H1 (cell line): Measurements from ENCODE around the gene FOXS1. TPM values are rescaled to one million over a fixed set of nuclear protein-coding genes. Genes with fewer than 3 reads are reported as not detected.

Experiments used
- CTCF ChIA-PET: fragments of 300-600 bp; sonication (Branson Sonifier 250); formaldehyde crosslinking; loops from one replicate; lab custom pipeline; 2021; ENCODE audit not compliant: partially characterized antibody; lab: Charles Lee
- POLR2A ChIA-PET: fragments of 300-600 bp; sonication (Branson Sonifier 250); formaldehyde crosslinking; loops from one replicate; lab custom pipeline; 2021; ENCODE audit warnings: inconsistent platforms; ENCODE audit not compliant: partially characterized antibody; lab: Charles Lee
- DNase-seq, 2 experiments: peaks; one replicate each; pipeline versions ENCODE4 v3.0.0 to v3.0.0-alpha.2; 2010 to 2022; ENCODE audit warnings: low spot score in 2 of 2, low read depth in 1 of 2, mixed read lengths in 1 of 2
- FAIRE-seq: peaks from 2 replicates; lab custom pipeline; 2011; peaks lifted over from hg19 to GRCh38; lab: Jason Lieb, UNC
- H2AFZ ChIP-seq: 2 replicates; pipeline ENCODE4 v1.8.1; 2012; ENCODE audit warnings: low read length, inconsistent platforms
- H2AK5ac ChIP-seq: 2 replicates; pipeline ENCODE4 v1.6.1; 2013; ENCODE audit warnings: low read depth, low read length
- H2BK120ac ChIP-seq: replicated peaks from 2 replicates; pipeline ENCODE3; 2013; ENCODE audit warnings: low read depth, low read length, inconsistent platforms
- H2BK12ac ChIP-seq: 2 replicates; pipeline ENCODE4 v1.6.1; 2013; ENCODE audit warnings: low read depth, low read length
- H2BK15ac ChIP-seq: 2 replicates; pipeline ENCODE4 v1.6.1; 2013; ENCODE audit warnings: low read length
- H2BK20ac ChIP-seq: 2 replicates; pipeline ENCODE4 v1.6.1; 2013; ENCODE audit warnings: low read length
- H2BK5ac ChIP-seq: 2 replicates; pipeline ENCODE4 v1.6.1; 2013; ENCODE audit warnings: low read depth, low read length
- H3K14ac ChIP-seq: 2 replicates; pipeline ENCODE4 v1.6.1; 2013; ENCODE audit warnings: inconsistent platforms; ENCODE audit not compliant: insufficient read length
- H3K18ac ChIP-seq: 2 replicates; pipeline ENCODE4 v1.6.1; 2013; ENCODE audit warnings: low read length; ENCODE audit errors: extremely low read depth
- H3K23ac ChIP-seq: 2 replicates; pipeline ENCODE4 v1.6.1; 2013; ENCODE audit warnings: inconsistent platforms; ENCODE audit not compliant: insufficient read length
- H3K23me2 ChIP-seq: 2 replicates; pipeline ENCODE4 v1.6.1; 2013; ENCODE audit warnings: low read depth, low read length
- H3K27ac ChIP-seq: 2 replicates; pipeline ENCODE4 v1.6.1; 2011; ENCODE audit warnings: low read depth, low read length, inconsistent platforms
- H3K27me3 ChIP-seq, 4 experiments: replicated peaks in 1 of 4; 1 replicate in 1 of 4; 2 replicates in 3 of 4; pipeline versions ENCODE4 v1.6.1 to v1.8.1; 2011 to 2013; ENCODE audit warnings: low read length in 3 of 4, mild to moderate bottlenecking in 3 of 4, inconsistent platforms in 2 of 4, mixed read lengths in 2 of 4, moderate library complexity in 1 of 4; ENCODE audit not compliant: control insufficient read depth in 3 of 4, insufficient read depth in 3 of 4; ENCODE audit errors: extremely low read depth in 1 of 4
- H3K36me3 ChIP-seq, 4 experiments: 2 replicates each; pipeline versions ENCODE4 v1.6.1 to v1.8.1; 2011 to 2013; ENCODE audit warnings: mild to moderate bottlenecking in 4 of 4, low read length in 3 of 4, moderate library complexity in 2 of 4, control low read depth in 1 of 4, inconsistent platforms in 1 of 4; ENCODE audit not compliant: insufficient read depth in 4 of 4, control insufficient read depth in 2 of 4
- H3K4ac ChIP-seq: replicated peaks from 2 replicates; pipeline ENCODE3; 2013; ENCODE audit warnings: low read length, low read depth, mixed read lengths, inconsistent platforms; ENCODE audit not compliant: insufficient read length
- H3K4me1 ChIP-seq, 4 experiments: replicated peaks in 1 of 4; 1 replicate in 1 of 4; 2 replicates in 3 of 4; pipeline versions ENCODE4 v1.6.1 to v1.8.1; 2011 to 2013; ENCODE audit warnings: low read length in 3 of 4, inconsistent platforms in 2 of 4, mixed read lengths in 1 of 4; ENCODE audit not compliant: insufficient read depth in 4 of 4, control insufficient read depth in 3 of 4
- H3K4me2 ChIP-seq, 2 experiments: 2 replicates each; pipeline versions ENCODE4 v1.6.1 to v1.8.1; 2011 to 2013; ENCODE audit warnings: low read depth in 2 of 2, low read length in 2 of 2, control low read depth in 1 of 2, inconsistent platforms in 1 of 2, mild to moderate bottlenecking in 1 of 2; ENCODE audit not compliant: insufficient read depth in 1 of 2
- H3K4me3 ChIP-seq, 4 experiments: fragments of 200-600, 300-600 bp in 1 of 4; sonication (generic), shearing (Covaris generic), sonication (Bioruptor Twin) in 1 of 4; 2 replicates each; pipeline versions ENCODE4 v1.5.1 to v1.8.1; 2011 to 2016; ENCODE audit warnings: low read length in 4 of 4, low read depth in 3 of 4, control low read depth in 2 of 4, inconsistent platforms in 2 of 4, mild to moderate bottlenecking in 2 of 4, mixed read lengths in 1 of 4, moderate library complexity in 1 of 4; ENCODE audit not compliant: insufficient read depth in 2 of 4; ENCODE audit errors: extremely low read depth in 1 of 4
- H3K56ac ChIP-seq: replicated peaks from 2 replicates; pipeline ENCODE3; 2013; ENCODE audit warnings: low read depth, mild to moderate bottlenecking, mixed read lengths, low read length, inconsistent platforms; ENCODE audit not compliant: insufficient read length
- H3K79me1 ChIP-seq: 2 replicates; pipeline ENCODE4 v1.6.1; 2013; ENCODE audit warnings: low read depth, low read length, control low read depth
- H3K79me2 ChIP-seq, 2 experiments: 2 replicates each; pipeline versions ENCODE4 v1.6.1 to v1.8.1; 2012 to 2013; ENCODE audit warnings: low read length in 2 of 2, mild to moderate bottlenecking in 2 of 2, inconsistent platforms in 1 of 2; ENCODE audit not compliant: insufficient read depth in 2 of 2, control insufficient read depth in 1 of 2
- H3K9ac ChIP-seq, 4 experiments: replicated peaks in 1 of 4; 1 replicate in 1 of 4; 2 replicates in 3 of 4; pipeline versions ENCODE4 v1.6.1 to v1.8.1; 2011 to 2013; ENCODE audit warnings: low read depth in 3 of 4, low read length in 3 of 4, control low read depth in 2 of 4, mild to moderate bottlenecking in 2 of 4, moderate library complexity in 2 of 4, inconsistent platforms in 1 of 4; ENCODE audit errors: extremely low read depth in 1 of 4
- H3K9me3 ChIP-seq, 2 experiments: 2 replicates each; pipeline versions ENCODE4 v1.6.1 to v1.8.1; 2012 to 2013; ENCODE audit warnings: mild to moderate bottlenecking in 2 of 2, moderate library complexity in 2 of 2, control low read depth in 1 of 2, inconsistent platforms in 1 of 2, low read depth in 1 of 2, low read length in 1 of 2, mixed read lengths in 1 of 2; ENCODE audit not compliant: insufficient read depth in 2 of 2
- H4K20me1 ChIP-seq, 2 experiments: replicated peaks in 1 of 2; 2 replicates each; pipeline versions ENCODE3 to v1.8.1; 2011 to 2013; ENCODE audit warnings: inconsistent platforms in 2 of 2, low read length in 2 of 2, mild to moderate bottlenecking in 1 of 2; ENCODE audit not compliant: insufficient read depth in 2 of 2, control insufficient read depth in 1 of 2
- H4K5ac ChIP-seq: 2 replicates; pipeline ENCODE4 v1.6.1; 2013; ENCODE audit warnings: low read length, low read depth, mixed read lengths, inconsistent platforms; ENCODE audit not compliant: insufficient read length
- H4K8ac ChIP-seq: 2 replicates; pipeline ENCODE4 v1.8.0; 2013; ENCODE audit warnings: mild to moderate bottlenecking, moderate library complexity, low read length, inconsistent platforms; ENCODE audit not compliant: insufficient read depth; ENCODE audit errors: extremely low read depth
- H4K91ac ChIP-seq: replicated peaks from 2 replicates; pipeline ENCODE3; 2013; ENCODE audit warnings: low read length, mixed read lengths, inconsistent platforms; ENCODE audit not compliant: insufficient read length
- BRCA1 ChIP-seq: IDR thresholded peaks from 2 replicates; pipeline ENCODE4 v1.6.1; 2012; ENCODE audit warnings: low read depth, low read length, improper control_type of control experiment
- CBX5 ChIP-seq: fragments of 300-800, 300-1000 bp; sonication (generic); IDR thresholded peaks from 2 replicates; pipeline ENCODE4 v1.7.1; 2016; ENCODE audit warnings: antibody characterized with exemption, low read length, low read depth
- E2F6 ChIP-seq: IDR thresholded peaks from 2 replicates; pipeline ENCODE4 v1.6.1; 2012; ENCODE audit warnings: inconsistent platforms
- EP300 ChIP-seq, 2 experiments: IDR thresholded peaks; 1 replicate in 1 of 2; 2 replicates in 1 of 2; pipeline ENCODE4 v1.6.1; 2011 to 2012; ENCODE audit warnings: low read depth in 2 of 2, low read length in 2 of 2, mild to moderate bottlenecking in 2 of 2, borderline replicate concordance in 1 of 2, inconsistent platforms in 1 of 2, moderate library complexity in 1 of 2
- JUN ChIP-seq: IDR thresholded peaks from 2 replicates; pipeline ENCODE4 v1.6.1; 2011; ENCODE audit warnings: low read depth, mild to moderate bottlenecking, improper control_type of control experiment, low read length
- JUND ChIP-seq: IDR thresholded peaks from 2 replicates; pipeline ENCODE4 v1.6.1; 2011; ENCODE audit warnings: mild to moderate bottlenecking, improper control_type of control experiment, low read length
- KDM1A ChIP-seq: fragments of 200-600, 300-600 bp; sonication (generic); IDR thresholded peaks from 2 replicates; pipeline ENCODE4 v1.7.1; 2016; ENCODE audit warnings: mild to moderate bottlenecking, low read length, borderline replicate concordance
- PHF8 ChIP-seq: fragments of 200-600 bp; sonication (generic); conservative IDR thresholded peaks from 2 replicates; pipeline ENCODE4 v1.7.1; 2012; ENCODE audit warnings: low read depth, mild to moderate bottlenecking, inconsistent platforms, low read length, moderate library complexity
- SIX5 ChIP-seq: IDR thresholded peaks from 2 replicates; pipeline ENCODE4 v1.6.1; 2011; ENCODE audit warnings: mild to moderate bottlenecking, low read depth, low read length
- TAF1 ChIP-seq: IDR thresholded peaks from 2 replicates; pipeline ENCODE4 v1.6.1; 2011; ENCODE audit warnings: mild to moderate bottlenecking, low read depth, low read length
- WGBS, 2 experiments: shearing (Covaris generic) in 1 of 2; methylation state at CpG; one replicate each; pipeline versions ENCODE4 v1.1.6 to v1.1.7; 2013 to 2015; ENCODE audit warnings: low lambda C conversion rate in 2 of 2, mixed read lengths in 2 of 2, inconsistent platforms in 1 of 2, low coverage in 1 of 2, missing lambda C conversion rate in 1 of 2; ENCODE audit not compliant: insufficient replicate concordance in 2 of 2, insufficient coverage in 1 of 2, insufficient read length in 1 of 2; ENCODE audit errors: extremely low coverage in 1 of 2, missing lambda C conversion rate in 1 of 2; 5-methylcytosine and 5-hydroxymethylcytosine counted together
- polyA plus RNA-seq, 7 experiments: library from polyadenylated mRNA; depleted of rRNA in 3 of 7; stranded (reverse) in 5 of 7; unstranded in 2 of 7; fragments of >200 nt in 5 of 7; fragments of 200-250 nt in 2 of 7; gene quantifications; 1 replicate in 5 of 7; 2 replicates in 1 of 7; 4 replicates in 1 of 7; pipeline versions ENCODE4 v1.2.1 to v1.2.3, GENCODE V29; 2011 to 2013; ENCODE audit warnings: missing spikeins in 2 of 7, mixed read lengths in 2 of 7
- total RNA-seq: library from RNA; stranded (reverse); fragmentation: NEBNext Ultra II Directional; extraction: Animal tissue kit (Norgen Biotek cat#: 25700); gene quantifications from 2 replicates; pipeline ENCODE4 v1.2.1, GENCODE V29; 2021

Gene FOXS1
- total and polyA plus RNA-seq, 2 of the 8 experiments (the other 6 are each of a cell fraction or from before 2014, with no cell fraction given) = 0.45 TPM; not detected in 1

- H4K8ac ChIP-seq = no peak overlapping the region; the same call in 1 of the 2 replicates
- H3K4me2 ChIP-seq = no peak overlapping the region
- no peak overlapping the region for H2AK5ac ChIP-seq
- H3K4me3 ChIP-seq = no peak overlapping the region
- no peaks in the 10 kb centered on the region for H3K79me2 ChIP-seq
- H2BK120ac ChIP-seq = no peak overlapping the region
- H2BK5ac ChIP-seq = peak overlapping the region; percentile 35; the same call in 1 of the 2 replicates
- peak overlapping the region; percentile 19; the same call in 1 of the 2 replicates for H3K18ac ChIP-seq
- H3K23ac ChIP-seq = no peak overlapping the region
- no peak overlapping the region; a peak in 1 of 7 replicates for H3K9ac ChIP-seq
- H3K27me3 ChIP-seq = no peaks in the 10 kb centered on the region
- FAIRE-seq (no peak), DNase-seq (no peak)
- ChIA-PET POLR2A (no interaction called here), CTCF (interaction anchor here (1.2 to 7.3 kb wide), 6 partner anchors 12 to 200 kb away, joined by 3 to 111 read pairs (median 14); partner anchors contain the start of gene PDRG1)
- no peak overlapping the region for H3K14ac ChIP-seq
- H2BK15ac ChIP-seq = peak overlapping the region; percentile 72; the same call in 1 of the 2 replicates
- 79% methylated on average over 14 of the region's 14 CpGs; no CpG with 5 or more reads in 1 of the 2 experiments for WGBS, 2 experiments
- H3K23me2 ChIP-seq = no peaks in the 10 kb centered on the region
- H3K36me3 ChIP-seq = no peaks in the 10 kb centered on the region
- no peak overlapping the region for H3K4ac ChIP-seq
- H2BK12ac ChIP-seq = peak overlapping the region; percentile 80; the same call in 1 of the 2 replicates
- H4K20me1 ChIP-seq = no peaks in the 10 kb centered on the region
- no peak overlapping the region for H2AFZ ChIP-seq
- H4K91ac ChIP-seq = peak overlapping the region; percentile 1
- no peaks in the 10 kb centered on the region for H3K9me3 ChIP-seq
- no peaks in the 10 kb centered on the region for H3K79me1 ChIP-seq
- H2BK20ac ChIP-seq = peak overlapping the region; percentile 72; the same call in 1 of the 2 replicates
- peaks cover 0 to 17% (median 16%) of the 10 kb centered on the region in 4 experiments; a peak in 6 of 7 replicates for H3K4me1 ChIP-seq
- no peak overlapping the region for H4K5ac ChIP-seq
- H3K27ac ChIP-seq = no peak overlapping the region
- no peak overlapping the region for H3K56ac ChIP-seq
- TF ChIP-seq TAF1 (no peak), SIX5 (no peak), PHF8 (no peak), CBX5 (no peak), JUN (peak; percentile 84), JUND (peak; percentile 97), BRCA1 (no peak), EP300 (IDR thresholded peaks at IDR 0.05; ENCODE audit: borderline replicate concordance in 1 of 2, low read depth in 2 of 2, low read length in 2 of 2) (no peak), KDM1A (peak; percentile 85; the same call in 1 of the 2 replicates), E2F6 (peak; percentile 24; the same call in 1 of the 2 replicates)
Measured at GRCh38 chr20:31835977-31836852, 9.2 kb downstream of the FOXS1 start.
